Measurements from ENCODE around the gene RGS3.

The RGS3 gene

GRCh38 chr9:113558632-113559502 is 95.3 kb downstream of the RGS3 start:
- no peak for DNase-seq

- no peak for DNase-seq
Observed at GRCh38 chr9:113559834-113560800, 96.6 kb downstream of the RGS3 start.

- no peak for DNase-seq
Observed at GRCh38 chr9:113562653-113563381, 99.3 kb downstream of the RGS3 start.

- DNase-seq: no peak
Observed at GRCh38 chr9:113563826-113564497, 100.4 kb downstream of the RGS3 start.

- no peak for DNase-seq
Observed at GRCh38 chr9:113564498-113565237, 101.1 kb downstream of the RGS3 start.

- DNase-seq: no peak
Observed at GRCh38 chr9:113566016-113566711, 102.6 kb downstream of the RGS3 start.

- no peak for DNase-seq
Observed at GRCh38 chr9:113566712-113567071, 103.2 kb downstream of the RGS3 start.

- DNase-seq: no peak
Observed at GRCh38 chr9:113567361-113568080, 104.0 kb downstream of the RGS3 start.

- DNase-seq: no peak
Observed at GRCh38 chr9:113568081-113568435, 104.5 kb downstream of the RGS3 start.

- no peak for DNase-seq
Observed at GRCh38 chr9:113568571-113569321, 105.2 kb downstream of the RGS3 start.

- DNase-seq: no peak
Observed at GRCh38 chr9:113569472-113570060, 106.0 kb downstream of the RGS3 start.

- DNase-seq: no peak
Observed at GRCh38 chr9:113570106-113570505, 106.6 kb downstream of the RGS3 start.

GRCh38 chr9:113570749-113571711 is 107.5 kb downstream of the RGS3 start:
- no peak for DNase-seq

- DNase-seq: no peak
Observed at GRCh38 chr9:113572076-113572861, 108.7 kb downstream of the RGS3 start.

GRCh38 chr9:113573046-113573958 is 109.8 kb downstream of the RGS3 start:
- no peak for DNase-seq

GRCh38 chr9:113573959-113574352 is 110.4 kb downstream of the RGS3 start:
- no peak for DNase-seq
